Esophagus (tissue), 2 donors: Measurements from ENCODE around the gene CCDC90B. TPM values are rescaled to one million over a fixed set of nuclear protein-coding genes. Genes with fewer than 3 reads are reported as not detected.

Experiments used
- H3K27ac ChIP-seq, 2 donors: one replicate each; pipeline ENCODE4 v1.5.1; 2013; ENCODE audit warnings: low read depth in 2 of 2, mild to moderate bottlenecking in 2 of 2, inconsistent platforms in 1 of 2, low read length in 1 of 2, moderate library complexity in 1 of 2
- H3K27me3 ChIP-seq, 2 donors: one replicate each; pipeline ENCODE4 v1.6.1; 2013; ENCODE audit warnings: low read length in 2 of 2, control low read depth in 1 of 2, mild to moderate bottlenecking in 1 of 2; ENCODE audit not compliant: insufficient read depth in 2 of 2, control insufficient read depth in 1 of 2
- H3K36me3 ChIP-seq, 2 donors: one replicate each; pipeline ENCODE4 v1.6.1; 2013; ENCODE audit warnings: low read length in 1 of 2; ENCODE audit not compliant: control insufficient read depth in 2 of 2, insufficient read depth in 2 of 2
- H3K4me1 ChIP-seq, 2 donors: one replicate each; pipeline ENCODE4 v1.6.1; 2013; ENCODE audit warnings: low read length in 1 of 2; ENCODE audit not compliant: control insufficient read depth in 2 of 2, insufficient read depth in 2 of 2
- H3K4me3 ChIP-seq, 2 donors: one replicate each; pipeline ENCODE4 v1.5.1; 2013; ENCODE audit warnings: low read length in 2 of 2, mild to moderate bottlenecking in 2 of 2, low read depth in 1 of 2, moderate library complexity in 1 of 2
- H3K9me3 ChIP-seq, 2 donors: one replicate each; pipeline ENCODE4 v1.6.1; 2013; ENCODE audit warnings: mild to moderate bottlenecking in 2 of 2, low read depth in 1 of 2, low read length in 1 of 2, moderate library complexity in 1 of 2; ENCODE audit not compliant: control insufficient read depth in 2 of 2, insufficient read depth in 1 of 2
- WGBS, 2 donors: extraction: QIAGEN DNeasy Blood & Tissue Kit; methylation state at CpG; one replicate each; pipeline ENCODE4 v1.1.7; 2013; 5-methylcytosine and 5-hydroxymethylcytosine counted together
- polyA plus RNA-seq, 2 donors: library from polyadenylated mRNA; stranded (reverse); fragments of 200-250 nt; gene quantifications; one replicate each; pipeline ENCODE4 v1.2.3, GENCODE V29; 2013
- donor health status: healthy with polysubstance abuse.
- donor health status: Bipolar disorder and iron deficiency.

The CCDC90B gene
- polyA plus RNA-seq, 2 donors, result 27.3 to 38.4 TPM

DNA sequence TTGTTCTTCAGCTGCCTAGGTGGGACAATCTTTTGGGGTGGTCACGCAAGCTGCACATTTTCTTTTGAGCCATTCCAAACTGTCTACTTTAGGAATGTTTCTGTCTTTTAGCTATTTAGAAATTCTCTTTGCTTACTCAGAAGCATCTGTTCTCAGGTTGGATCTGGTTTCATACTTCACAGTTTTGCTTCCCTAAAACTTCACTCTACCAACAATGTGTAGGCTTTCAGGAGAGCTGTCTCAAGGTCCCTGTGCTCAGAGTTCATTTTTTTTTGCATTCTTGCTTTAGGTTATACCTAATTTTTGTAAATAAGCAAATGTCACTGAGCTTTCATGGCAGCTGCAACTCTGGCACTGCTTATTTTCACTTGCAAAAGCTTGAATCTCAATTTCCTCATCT is 36.7 kb downstream of the CCDC90B start:
- H3K36me3 ChIP-seq, result no peaks in the 10 kb centered on the region
- 98 to 100% methylated on average over 1 of the region's 1 CpG for WGBS, 2 donors
- no peaks in the 10 kb centered on the region for H3K4me1 ChIP-seq
- no peak overlapping the region for H3K4me3 ChIP-seq
- H3K27ac ChIP-seq, result no peak overlapping the region
- no peaks in the 10 kb centered on the region for H3K27me3 ChIP-seq
- no peaks in the 10 kb centered on the region for H3K9me3 ChIP-seq

- no peaks in the 10 kb centered on the region for H3K4me1 ChIP-seq
- no peak overlapping the region for H3K4me3 ChIP-seq
- no peaks in the 10 kb centered on the region for H3K36me3 ChIP-seq
- no peaks in the 10 kb centered on the region for H3K9me3 ChIP-seq
- H3K27me3 ChIP-seq, result no peaks in the 10 kb centered on the region
- no peak overlapping the region for H3K27ac ChIP-seq
- 27 to 32% methylated on average over 5 of the region's 5 CpGs for WGBS, 2 donors
These were observed 44.7 kb downstream of the CCDC90B start for GRCh38 chr11:83241291-83241946.

- Histone ChIP-seq H3K9me3 (no peaks in the 10 kb centered on the region), H3K36me3 (no peaks in the 10 kb centered on the region), H3K4me3 (no peak overlapping the region), H3K4me1 (no peaks in the 10 kb centered on the region), H3K27me3 (no peaks in the 10 kb centered on the region), H3K27ac (no peak overlapping the region)
- WGBS, 2 donors, result 59 to 65% methylated on average over 3 of the region's 3 CpGs
These were observed 48.1 kb downstream of the CCDC90B start for GRCh38 chr11:83238111-83238510.

GRCh38 chr11:83235825-83236224 is 50.3 kb downstream of the CCDC90B start:
- Histone ChIP-seq H3K27ac (no peak overlapping the region), H3K4me3 (no peak overlapping the region)
- 48 to 66% methylated on average over 1 of the region's 1 CpG for WGBS, 2 donors

GRCh38 chr11:83223457-83223856 is 62.7 kb downstream of the CCDC90B start:
- Histone ChIP-seq H3K4me3 (no peak overlapping the region), H3K27me3 (no peaks in the 10 kb centered on the region), H3K36me3 (no peaks in the 10 kb centered on the region), H3K27ac (no peak overlapping the region), H3K4me1 (no peaks in the 10 kb centered on the region), H3K9me3 (no peaks in the 10 kb centered on the region)
- WGBS, 2 donors, result 95 to 98% methylated on average over 2 of the region's 2 CpGs

More at GRCh38 chr11:83235825-83236224, 50.3 kb downstream of the CCDC90B start:
- Histone ChIP-seq H3K36me3 (no peaks in the 10 kb centered on the region), H3K4me1 (no peaks in the 10 kb centered on the region), H3K27me3 (no peaks in the 10 kb centered on the region), H3K9me3 (no peaks in the 10 kb centered on the region)

- 85 to 91% methylated on average over 1 of the region's 1 CpG for WGBS, 2 donors
- Histone ChIP-seq H3K27me3 (no peaks in the 10 kb centered on the region), H3K4me1 (no peaks in the 10 kb centered on the region), H3K9me3 (no peaks in the 10 kb centered on the region), H3K36me3 (no peaks in the 10 kb centered on the region), H3K4me3 (no peak overlapping the region), H3K27ac (no peak overlapping the region)
These were observed 63.7 kb downstream of the CCDC90B start for GRCh38 chr11:83222499-83222898.

GRCh38 chr11:83221694-83222093 is 64.5 kb downstream of the CCDC90B start:
- no peaks in the 10 kb centered on the region for H3K36me3 ChIP-seq
- no peaks in the 10 kb centered on the region for H3K9me3 ChIP-seq
- no peaks in the 10 kb centered on the region for H3K27me3 ChIP-seq
- H3K4me1 ChIP-seq, result no peaks in the 10 kb centered on the region
- no peak overlapping the region for H3K4me3 ChIP-seq
- H3K27ac ChIP-seq, result no peak overlapping the region

GRCh38 chr11:83220260-83220659 is 65.9 kb downstream of the CCDC90B start:
- WGBS, 2 donors, result 85 to 88% methylated on average over 10 of the region's 10 CpGs
- no peaks in the 10 kb centered on the region for H3K4me1 ChIP-seq
- H3K9me3 ChIP-seq, result no peaks in the 10 kb centered on the region
- no peak overlapping the region for H3K4me3 ChIP-seq
- H3K27ac ChIP-seq, result no peak overlapping the region
- no peaks in the 10 kb centered on the region for H3K36me3 ChIP-seq
- no peaks in the 10 kb centered on the region for H3K27me3 ChIP-seq

DNA sequence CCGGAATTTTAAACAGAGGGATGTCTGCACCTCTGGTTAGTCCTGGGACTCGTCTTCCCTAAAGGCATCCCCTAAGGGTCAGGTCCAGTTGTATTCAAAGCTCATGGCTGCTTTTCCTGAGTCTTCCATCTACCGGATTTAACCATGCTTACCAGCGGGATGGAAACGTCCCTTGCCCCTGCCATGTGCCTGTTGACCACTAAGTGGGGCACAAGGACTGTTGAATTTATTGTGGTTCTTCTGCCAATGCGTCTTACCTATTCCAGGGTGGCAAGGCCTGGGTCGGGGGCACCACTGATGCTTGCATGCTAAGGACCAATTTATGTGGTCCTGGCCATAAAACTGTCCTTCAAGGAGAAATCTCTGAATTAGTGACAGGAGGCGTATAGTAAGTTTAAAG is 67.1 kb downstream of the CCDC90B start:
- Histone ChIP-seq H3K4me3 (no peak overlapping the region), H3K9me3 (no peaks in the 10 kb centered on the region), H3K4me1 (no peaks in the 10 kb centered on the region), H3K36me3 (no peaks in the 10 kb centered on the region), H3K27ac (no peak overlapping the region), H3K27me3 (no peaks in the 10 kb centered on the region)
- 73 to 81% methylated on average over 8 of the region's 8 CpGs for WGBS, 2 donors
